ENCODE results near the gene SERPINE2. TPM values are rescaled to one million over a fixed set of nuclear protein-coding genes. Genes with fewer than 3 reads are reported as not detected.

The SERPINE2 gene, protein sequence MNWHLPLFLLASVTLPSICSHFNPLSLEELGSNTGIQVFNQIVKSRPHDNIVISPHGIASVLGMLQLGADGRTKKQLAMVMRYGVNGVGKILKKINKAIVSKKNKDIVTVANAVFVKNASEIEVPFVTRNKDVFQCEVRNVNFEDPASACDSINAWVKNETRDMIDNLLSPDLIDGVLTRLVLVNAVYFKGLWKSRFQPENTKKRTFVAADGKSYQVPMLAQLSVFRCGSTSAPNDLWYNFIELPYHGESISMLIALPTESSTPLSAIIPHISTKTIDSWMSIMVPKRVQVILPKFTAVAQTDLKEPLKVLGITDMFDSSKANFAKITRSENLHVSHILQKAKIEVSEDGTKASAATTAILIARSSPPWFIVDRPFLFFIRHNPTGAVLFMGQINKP
- 100 to 1,000 TPM in 1 of 5 donors, 10 to 100 TPM in 4; 79.3 to 111 (median 89.9) TPM for polyA plus RNA-seq (ENCODE audit: insufficient read depth in 1 of 5, insufficient read length in 5 of 5, low replicate concordance in 1 of 5)
- long read RNA-seq, donor 1, full-length matches to known transcripts: 31 of 119 reads
- long read RNA-seq, donor 1, partial matches to known transcripts: 88 of 119 reads
- long read RNA-seq, donor 1, other reads (novel, unspliced or antisense): 0 of 119 reads
- long read RNA-seq, donor 2, full-length matches to known transcripts: 30 of 36 reads
- long read RNA-seq, donor 2, partial matches to known transcripts: 6 of 36 reads
- long read RNA-seq, donor 2, other reads (novel, unspliced or antisense): 0 of 36 reads
- long read RNA-seq, donor 3, full-length matches to known transcripts: 16 of 16 reads
- long read RNA-seq, donor 3, partial matches to known transcripts: 0 of 16 reads
- long read RNA-seq, donor 3, other reads (novel, unspliced or antisense): 0 of 16 reads
- long read RNA-seq, donor 4, transcript SERPINE2-202 (9 exons, 2,161 nt): major isoform, 5 of 16 reads
- long read RNA-seq, donor 4, partial matches to known transcripts: 6 of 16 reads
- long read RNA-seq, donor 4, other reads (novel, unspliced or antisense): 0 of 16 reads
- long read RNA-seq, donor 5, full-length matches to known transcripts: 22 of 28 reads
- long read RNA-seq, donor 5, partial matches to known transcripts: 6 of 28 reads
- long read RNA-seq, donor 5, other reads (novel, unspliced or antisense): 0 of 28 reads
- long read RNA-seq, donor 6, full-length matches to known transcripts: 26 of 97 reads
- long read RNA-seq, donor 6, partial matches to known transcripts: 71 of 97 reads
- long read RNA-seq, donor 6, other reads (novel, unspliced or antisense): 0 of 97 reads
- long read RNA-seq, donor 7, transcript SERPINE2-202 (9 exons, 2,161 nt): major isoform, 8 of 35 reads
- long read RNA-seq, donor 7, partial matches to known transcripts: 25 of 35 reads
- long read RNA-seq, donor 7, other reads (novel, unspliced or antisense): 0 of 35 reads
- long read RNA-seq, donor 8, transcript SERPINE2-202 (9 exons, 2,161 nt): major isoform, 8 of 36 reads
- long read RNA-seq, donor 8, partial matches to known transcripts: 23 of 36 reads
- long read RNA-seq, donor 8, other reads (novel, unspliced or antisense): 0 of 36 reads

GRCh38 chr2:224039080-224039769 lies at the start of gene SERPINE2:
Gene SERPINE2, minus strand, starts transcription at chr2:224039286. Its CDS starts 37,386 bp downstream, at chr2:224001900.
- DNase-seq: peak; percentile 80 to 81

DNA sequence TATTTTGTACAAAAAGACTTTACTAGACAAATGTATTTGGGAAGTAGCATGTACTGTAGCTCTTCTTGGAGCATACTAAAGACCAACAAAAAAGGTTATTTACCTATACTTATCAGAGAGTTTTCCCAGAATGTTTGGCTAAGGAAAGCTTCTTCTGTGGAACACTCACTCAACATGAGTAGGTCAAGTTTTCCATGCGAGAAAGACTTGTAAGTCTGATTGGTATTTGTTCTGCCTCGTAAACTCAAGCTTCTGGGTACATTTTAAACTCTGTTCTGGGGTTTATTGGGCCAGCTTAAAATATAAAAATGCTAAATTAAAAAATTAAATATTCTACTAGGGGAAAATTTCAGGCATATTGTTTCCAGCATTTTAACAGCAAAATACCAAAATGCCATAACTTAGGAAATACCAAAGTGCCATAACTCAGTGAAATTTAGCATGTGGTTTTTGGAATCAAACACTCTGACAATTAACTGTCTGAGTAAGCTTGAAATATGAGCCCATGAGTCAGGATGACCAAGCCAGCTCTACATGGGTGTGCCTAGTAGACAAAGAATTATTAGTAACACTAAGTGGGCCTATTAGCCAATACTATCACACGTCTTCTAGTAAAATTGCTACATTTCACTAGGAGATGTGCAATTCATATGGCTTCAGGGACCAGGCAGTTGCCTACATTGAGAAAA lies 47.3 kb upstream of the SERPINE2 start:
- DNase-seq: no peak

DNA sequence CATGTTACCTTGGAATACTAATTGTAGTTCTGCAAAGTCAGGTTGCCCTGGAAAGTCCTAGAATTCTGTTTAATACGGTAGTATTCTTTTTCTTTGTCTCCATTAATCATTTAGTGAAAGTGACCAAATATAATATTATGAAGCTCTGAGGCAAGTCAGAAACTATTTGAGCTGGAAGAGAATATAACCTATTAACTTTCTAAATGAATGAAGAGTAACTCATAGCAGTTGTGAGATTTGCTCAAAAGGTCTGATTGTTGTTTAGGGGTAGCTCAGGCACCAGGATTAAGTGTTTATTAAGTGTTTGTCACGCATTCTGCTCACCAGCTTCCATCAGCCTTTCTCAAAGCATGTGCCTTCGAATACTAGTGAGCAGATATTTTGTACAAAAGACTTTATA lies 46.7 kb upstream of the SERPINE2 start:
- DNase-seq: no peak

- no peak for DNase-seq
These were observed 46.2 kb upstream of the SERPINE2 start for GRCh38 chr2:224085246-224085645.

DNA sequence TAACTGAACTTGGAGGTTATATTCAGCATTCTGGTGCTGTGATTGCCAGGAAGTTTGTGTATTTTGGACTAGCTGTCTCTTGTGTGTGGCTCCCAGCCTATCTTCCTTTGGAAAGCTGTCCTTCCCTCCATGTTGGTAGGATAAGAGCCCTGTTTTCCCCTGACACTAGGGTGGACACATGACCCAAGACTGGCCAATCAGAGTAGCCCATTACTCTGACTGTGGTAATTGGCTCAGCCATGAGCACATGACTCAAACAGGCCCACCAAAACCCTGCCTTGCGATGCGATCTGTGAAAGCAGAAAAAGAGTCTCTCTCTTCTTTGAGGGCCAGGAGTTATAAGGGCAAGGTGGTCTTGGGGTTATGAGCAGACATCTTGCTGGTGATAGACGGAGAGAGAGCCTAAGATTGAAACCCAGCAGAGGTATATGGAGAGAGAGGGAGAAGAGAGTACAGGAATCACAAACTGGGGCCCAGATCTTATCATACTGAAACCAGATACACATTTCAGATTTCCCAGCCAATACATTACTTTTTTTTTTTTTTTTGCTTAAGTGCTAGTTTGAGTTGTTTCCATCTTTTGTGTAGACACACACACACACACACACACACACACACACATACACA lies 45.3 kb upstream of the SERPINE2 start:
- no peak for DNase-seq

- no peak for DNase-seq
These were observed 44.6 kb upstream of the SERPINE2 start for GRCh38 chr2:224083638-224084037.

GRCh38 chr2:224078656-224079055 lies 39.6 kb upstream of the SERPINE2 start:
- no peak for DNase-seq

- DNase-seq: no peak
These were observed 38.9 kb upstream of the SERPINE2 start for GRCh38 chr2:224077773-224078507.

GRCh38 chr2:224075588-224075987 lies 36.5 kb upstream of the SERPINE2 start:
- no peak for DNase-seq

DNA sequence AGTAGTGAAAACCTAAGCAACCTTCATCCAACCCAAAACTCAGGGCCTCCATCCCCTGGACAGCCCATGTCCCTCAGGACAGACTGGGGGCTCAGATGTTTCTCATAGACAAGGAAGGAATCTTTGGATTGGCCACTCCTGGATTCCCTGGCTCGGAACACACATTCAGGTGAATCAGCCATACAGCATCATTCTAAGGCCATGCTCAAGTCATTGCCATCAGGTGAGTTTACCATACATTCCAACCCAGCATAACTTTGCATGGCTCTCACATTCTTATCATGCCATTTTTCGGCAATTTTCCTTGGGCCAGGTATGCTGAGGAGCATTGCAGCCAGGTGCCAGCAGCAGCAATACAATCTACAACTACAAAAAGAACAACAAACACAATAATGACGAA lies 34.6 kb upstream of the SERPINE2 start:
- no peak for DNase-seq

DNA sequence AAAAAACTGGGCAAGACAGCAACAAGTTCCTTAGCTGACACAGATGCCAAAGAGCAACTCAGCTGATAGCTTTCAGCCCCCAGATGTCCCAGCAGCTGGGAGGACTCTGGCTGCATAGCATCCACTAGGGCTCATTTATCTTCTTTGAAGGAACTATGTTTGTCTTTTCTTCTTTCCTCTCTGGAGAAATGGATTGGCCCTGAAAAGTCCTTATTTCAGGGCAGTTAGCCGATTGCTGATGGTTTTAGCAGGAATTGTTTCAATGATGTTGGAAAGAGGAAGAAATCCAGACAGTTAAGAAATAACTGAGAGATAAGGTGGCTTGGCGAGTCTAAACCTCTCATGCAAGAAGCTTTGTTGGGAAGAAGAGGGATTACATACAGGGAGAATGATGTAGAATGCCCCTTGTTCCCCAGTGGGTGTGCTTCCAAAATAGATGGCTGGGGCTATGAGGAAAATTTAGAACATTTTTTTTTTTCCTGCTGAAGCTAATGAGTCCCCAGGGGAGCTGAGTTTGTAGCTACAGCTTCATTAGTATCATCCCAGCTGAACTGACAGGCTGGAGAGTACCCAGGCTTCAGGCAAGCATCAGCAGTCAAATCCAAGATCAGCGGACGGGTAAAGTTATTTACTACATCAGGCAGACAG lies 33.6 kb upstream of the SERPINE2 start:
- no peak for DNase-seq

DNA sequence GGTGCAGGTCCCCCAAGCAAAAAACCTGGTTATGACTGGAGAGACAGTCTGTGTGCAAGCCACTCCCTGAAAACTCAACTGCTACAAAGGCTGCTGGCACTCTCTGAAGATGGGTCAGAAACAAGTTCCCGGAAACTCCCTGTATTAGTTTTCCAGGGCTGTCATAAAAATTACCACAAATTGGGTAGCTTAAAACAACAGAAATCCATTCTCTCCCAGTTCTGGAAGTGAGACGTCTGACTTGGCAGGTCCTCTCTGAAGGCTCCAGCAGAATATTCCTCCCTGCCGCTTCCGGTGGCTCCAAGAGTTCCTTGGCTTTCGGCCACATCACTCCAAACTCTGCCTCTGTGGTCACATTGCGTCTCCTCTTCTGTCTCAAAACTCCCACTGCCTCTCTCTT lies 30.1 kb upstream of the SERPINE2 start:
- DNase-seq: no peak

DNA sequence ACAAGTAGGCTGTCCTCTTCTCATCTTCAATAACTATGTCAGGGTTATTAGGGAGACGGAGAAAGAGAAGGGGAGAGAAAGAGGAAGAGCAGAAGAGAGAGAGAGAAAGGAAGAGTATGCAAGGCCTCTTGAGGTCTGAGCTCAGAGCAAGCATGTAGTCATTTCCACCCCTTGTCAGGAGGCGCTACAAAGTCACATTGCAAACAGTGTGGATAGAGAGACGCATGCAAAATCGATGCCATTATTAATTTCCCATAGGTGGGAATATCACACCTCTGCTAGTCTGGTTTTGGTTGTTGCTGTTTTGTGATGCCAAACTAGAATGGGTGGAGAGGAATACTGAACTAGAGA lies 24.2 kb upstream of the SERPINE2 start:
- DNase-seq: no peak

DNA sequence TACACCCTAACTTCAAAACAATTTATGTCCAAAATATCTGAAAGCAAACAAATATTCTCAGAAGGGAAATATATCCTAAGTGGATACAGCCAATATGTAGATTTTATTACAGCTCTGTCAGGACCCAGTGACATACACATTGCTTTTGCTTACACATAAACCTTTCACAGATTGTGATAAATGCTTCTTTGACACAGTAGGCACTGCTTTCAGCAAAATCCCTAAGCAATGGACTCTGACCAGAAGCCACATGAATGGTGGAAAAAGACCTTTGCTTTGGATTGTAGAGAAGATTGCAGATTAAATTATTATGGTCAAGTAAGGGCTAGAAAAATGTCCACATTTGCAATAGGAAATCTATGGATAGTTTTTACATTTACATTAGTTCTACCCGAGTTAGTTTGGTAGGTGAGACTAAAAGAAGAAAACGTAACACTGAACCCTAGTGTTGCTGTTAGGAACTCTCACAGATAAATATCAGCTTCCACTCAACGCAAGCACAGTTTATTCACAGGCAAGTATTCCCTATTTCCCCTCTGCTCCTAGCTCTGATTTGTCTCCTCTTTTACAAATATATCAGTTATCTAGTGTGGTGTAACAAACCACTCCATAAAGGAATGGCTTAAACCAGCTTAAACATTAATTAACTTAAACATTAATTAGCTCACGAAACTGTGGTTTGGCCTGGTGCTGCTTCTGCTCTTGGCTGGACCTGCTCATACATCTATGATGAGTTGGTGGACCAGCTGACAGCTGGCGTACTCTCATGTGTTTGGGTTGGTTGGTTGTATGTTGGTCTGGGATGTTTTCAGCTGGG lies 23.6 kb upstream of the SERPINE2 start:
- DNase-seq: no peak

GRCh38 chr2:224060783-224061482 lies 21.8 kb upstream of the SERPINE2 start:
- DNase-seq: no peak

- no peak for DNase-seq
These were observed 20.1 kb upstream of the SERPINE2 start for GRCh38 chr2:224059178-224059577.
